Dedifferentiated amniotic fluid mesenchymal stem cell (primary cell): ENCODE results near the gene BZW1.

Source experiments
- DNase-seq: peaks from one replicate; pipeline ENCODE4 v3.0.0-alpha.2; 2016; ENCODE audit errors: extremely low spot score

The BZW1 gene

DNA sequence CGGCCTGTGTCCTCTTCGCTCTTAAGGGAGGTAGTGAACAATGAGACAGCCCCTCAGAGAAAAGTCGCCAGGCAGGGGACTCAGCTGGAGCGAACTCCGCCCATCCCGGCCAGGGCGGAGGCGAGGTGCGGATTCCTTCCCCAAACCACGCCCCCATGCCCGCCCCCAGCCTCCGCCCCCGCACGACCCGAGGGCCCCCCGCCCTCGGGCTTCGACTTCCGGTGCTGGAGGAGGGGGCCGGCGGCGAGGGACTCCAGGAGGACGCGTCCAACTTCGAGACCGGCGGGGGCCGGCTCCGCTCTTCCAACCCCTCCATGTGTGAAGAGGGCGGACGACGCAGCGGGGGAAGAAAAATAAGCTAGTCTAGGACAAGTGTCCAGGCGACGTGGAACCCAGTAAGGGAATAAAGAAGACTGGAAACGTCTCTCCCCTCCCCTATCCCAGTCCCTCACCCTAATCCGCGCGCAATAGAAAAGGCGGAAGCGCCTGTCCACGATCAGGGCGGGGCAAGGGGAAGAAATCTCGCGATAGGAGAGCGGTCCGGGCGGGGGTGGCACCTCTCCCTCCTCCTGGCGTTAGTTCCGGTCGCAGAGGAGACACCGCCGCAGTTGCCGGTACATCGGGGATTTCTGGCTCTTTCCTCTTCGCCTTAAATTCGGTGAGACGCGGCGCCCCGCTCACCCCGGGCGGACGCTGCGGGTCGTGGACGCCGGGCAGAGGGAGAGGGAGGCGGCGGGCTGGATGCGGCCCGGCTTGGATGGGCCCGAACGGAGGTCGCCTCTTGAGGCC lies at the start of gene BZW1:
Gene BZW1 (plus strand): TSS at position 578 of the 789 bp plus-strand sequence. CDS start 1,308 bp downstream, outside the sequence.
- DNase-seq = peak; percentile 98

DNA sequence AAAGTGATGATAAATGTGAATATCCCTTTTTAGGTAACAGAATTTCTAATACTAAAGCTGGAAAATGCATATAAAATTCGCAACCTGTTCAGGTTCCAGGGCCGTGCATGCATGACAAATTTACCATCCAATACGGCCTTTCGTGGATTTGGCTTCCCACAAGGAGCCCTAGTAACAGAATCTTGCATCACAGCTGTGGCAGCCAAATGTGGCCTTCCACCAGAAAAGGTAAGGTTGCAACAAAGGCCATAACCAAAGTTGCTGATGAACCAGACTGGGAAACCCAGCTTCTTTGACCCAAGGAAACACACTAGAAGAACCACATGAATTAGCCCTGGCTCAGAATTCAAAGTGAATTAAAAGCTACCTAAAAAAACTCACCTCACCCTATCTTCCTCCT lies 49.6 kb upstream of the BZW1 start:
- no peak for DNase-seq

DNA sequence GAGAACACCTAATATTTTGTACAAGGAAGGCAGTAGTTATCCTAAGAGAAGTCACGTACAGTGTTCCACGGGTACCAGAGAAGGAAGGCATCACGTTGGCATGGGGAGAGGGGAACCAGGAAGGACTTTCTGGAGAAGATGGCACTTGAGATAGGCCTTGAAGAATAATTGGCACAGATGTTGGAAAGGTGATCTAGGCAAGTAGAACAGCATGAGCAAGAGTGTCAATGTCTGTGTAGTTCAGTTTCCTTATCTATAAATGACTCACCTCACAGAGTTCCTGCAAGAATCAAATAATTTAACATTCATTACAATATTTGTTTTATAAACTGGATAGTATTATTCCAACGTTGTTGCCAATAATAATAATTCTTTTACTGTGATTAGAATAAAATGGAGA lies 48.3 kb upstream of the BZW1 start:
- DNase-seq = no peak

DNA sequence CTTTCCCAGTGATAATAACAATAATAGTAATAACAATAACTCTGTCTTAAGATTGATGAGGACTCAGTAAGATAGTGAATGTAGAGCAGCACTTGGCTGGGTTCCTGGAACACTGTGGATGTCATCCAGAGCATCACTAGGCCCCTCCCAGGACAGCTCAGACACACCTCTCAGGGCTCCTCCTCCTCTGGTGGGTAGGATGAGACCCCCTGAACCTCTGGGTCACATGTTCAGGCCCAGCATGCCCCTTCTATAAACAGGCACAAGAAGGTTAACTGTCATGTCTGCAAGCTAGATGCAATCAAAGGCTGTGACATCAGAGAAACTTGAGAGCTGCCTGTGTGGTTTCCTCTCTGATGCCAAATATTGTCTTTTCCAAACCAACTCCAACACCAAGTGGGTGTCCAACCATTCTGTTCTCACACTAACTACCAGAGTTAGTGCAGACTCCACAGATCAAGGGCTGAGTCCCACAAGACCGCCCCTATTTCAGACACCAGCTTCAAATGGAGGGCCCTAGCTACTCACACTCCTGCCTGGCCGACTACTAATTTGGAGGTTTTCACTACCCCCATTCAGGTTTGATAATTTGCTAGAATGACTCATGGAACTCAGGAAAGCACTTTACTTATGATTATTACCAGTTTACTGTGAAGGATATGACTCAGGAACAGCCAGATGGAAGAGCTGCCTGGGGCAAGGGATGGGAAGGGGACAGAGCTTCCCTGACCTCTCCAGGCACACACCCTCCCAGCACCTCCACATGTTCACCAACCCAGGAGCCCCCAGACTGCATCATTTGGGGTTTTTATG lies 46.4 kb upstream of the BZW1 start:
- DNase-seq = peak; percentile 75

DNA sequence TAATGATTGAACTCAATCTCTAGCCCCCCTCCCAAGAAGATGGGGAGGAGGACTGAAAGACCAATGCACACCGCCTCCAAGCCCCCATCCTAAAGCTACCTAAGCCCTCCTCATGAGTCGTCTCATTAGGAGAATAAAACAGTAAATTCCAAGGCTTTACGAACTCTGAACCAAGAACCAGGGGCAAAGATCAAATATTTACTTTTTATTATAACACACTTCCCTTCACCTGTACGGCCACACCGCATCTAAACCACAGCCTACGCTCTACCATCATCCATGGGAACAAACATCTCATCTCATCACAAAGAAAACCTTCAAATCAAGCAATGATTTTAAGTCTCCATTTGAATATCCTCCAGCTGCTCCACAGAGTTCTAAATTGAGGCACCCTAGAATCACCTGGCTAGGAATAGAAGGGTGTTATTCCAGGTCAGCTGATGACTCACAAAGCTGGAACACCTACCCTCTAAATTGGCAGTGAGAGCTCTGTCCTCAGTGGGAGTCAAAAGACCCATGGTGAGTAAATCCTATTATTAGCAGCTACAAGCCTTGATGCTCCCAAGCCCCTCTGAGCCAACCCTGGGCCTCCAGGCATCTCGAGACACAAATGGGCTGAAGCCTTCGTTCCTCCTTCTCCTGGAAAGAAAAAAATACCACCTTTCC lies 45.6 kb upstream of the BZW1 start:
- no peak for DNase-seq

DNA sequence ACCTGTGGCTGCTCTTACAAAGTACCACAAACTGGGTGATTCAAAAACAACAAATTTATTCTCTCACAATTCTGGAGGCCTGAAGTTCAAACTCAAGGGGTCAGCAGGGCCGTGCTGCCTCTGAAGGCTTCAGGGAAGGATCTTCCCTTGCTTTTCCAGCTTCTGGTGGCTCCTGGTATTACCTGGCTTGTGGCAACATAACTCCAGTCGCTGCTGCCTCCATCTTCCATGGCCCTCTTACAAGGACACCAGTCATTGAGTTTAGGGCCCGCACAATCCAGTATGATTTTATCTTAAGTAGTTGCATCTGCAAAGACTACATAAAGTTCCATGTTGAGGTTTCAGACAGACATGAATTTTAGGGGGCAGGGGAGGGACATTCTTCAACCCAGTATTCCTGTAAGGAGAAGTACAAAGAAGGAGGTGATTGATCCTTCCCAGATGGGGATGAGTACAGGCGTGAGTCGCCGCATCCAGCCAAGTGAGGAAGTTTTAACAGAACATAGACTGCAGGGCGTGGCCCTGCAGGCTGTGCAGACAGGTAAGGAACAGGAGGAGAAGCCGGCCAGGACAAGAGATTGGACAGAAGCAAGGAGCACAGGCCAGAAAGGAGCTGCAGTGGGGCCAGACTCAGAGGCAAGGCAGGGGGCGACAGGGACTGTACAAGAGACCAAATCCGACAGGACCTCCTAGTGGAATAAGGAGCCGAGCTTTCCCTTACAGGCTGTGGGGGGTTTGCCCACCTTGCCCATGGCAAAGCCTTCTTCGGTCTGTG lies 44.4 kb upstream of the BZW1 start:
- no peak for DNase-seq

DNA sequence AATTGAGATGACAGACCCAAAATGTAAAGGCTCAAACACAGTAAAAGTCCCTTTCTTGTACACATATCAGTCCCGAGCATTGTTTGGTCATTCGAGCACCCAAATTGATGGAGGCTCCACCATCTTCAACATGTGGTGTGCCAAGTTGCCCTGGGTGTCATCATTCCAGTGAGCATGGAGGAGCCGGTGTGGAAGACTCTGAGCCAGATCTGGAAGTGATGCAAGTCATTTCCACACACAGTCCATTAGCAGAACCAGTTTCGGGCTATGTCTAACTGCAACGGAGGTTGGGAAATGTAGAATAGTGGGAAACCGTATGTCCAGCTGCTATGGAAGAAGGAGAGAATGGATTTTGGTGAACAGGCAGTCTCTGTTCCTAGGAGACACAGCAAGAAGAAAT lies 40.9 kb upstream of the BZW1 start:
- no peak for DNase-seq

DNA sequence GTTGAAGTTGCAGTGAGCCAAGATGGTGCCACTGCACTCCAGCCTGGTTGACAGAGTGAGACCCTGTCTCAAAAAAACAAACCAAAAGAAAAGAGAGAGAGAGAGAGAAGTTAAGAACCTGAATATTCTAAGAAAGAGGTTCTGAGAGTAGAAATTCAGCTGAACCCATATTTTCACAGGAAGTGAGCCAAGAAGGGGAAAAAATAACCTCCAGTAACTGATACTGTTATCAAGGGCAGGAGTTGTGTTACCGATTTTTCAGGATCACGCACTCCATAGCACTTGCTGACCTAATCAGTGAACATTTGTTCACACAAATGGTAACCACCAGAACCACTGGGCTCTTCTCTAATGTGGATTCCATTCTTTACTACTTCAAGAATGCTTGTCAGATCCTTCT lies 39.1 kb upstream of the BZW1 start:
- DNase-seq = no peak

DNA sequence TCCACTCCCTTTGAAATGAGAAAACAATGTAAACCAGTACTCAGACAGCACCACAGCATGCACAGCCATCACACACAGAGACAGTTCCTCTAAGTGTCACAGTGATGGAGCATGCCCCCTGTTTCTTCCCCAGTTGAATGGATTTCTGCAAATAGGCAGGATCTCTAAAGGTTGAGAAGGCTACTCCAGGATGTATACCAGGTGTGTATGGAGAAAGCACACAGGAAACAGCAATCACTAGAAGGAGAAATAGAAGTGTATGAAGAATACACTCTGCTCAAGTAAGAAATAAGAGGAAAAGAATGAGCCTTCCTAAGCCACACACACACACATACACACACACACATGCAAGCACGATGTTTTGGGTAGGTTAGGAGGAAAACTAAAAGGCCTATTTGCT lies 38.6 kb upstream of the BZW1 start:
- no peak for DNase-seq

DNA sequence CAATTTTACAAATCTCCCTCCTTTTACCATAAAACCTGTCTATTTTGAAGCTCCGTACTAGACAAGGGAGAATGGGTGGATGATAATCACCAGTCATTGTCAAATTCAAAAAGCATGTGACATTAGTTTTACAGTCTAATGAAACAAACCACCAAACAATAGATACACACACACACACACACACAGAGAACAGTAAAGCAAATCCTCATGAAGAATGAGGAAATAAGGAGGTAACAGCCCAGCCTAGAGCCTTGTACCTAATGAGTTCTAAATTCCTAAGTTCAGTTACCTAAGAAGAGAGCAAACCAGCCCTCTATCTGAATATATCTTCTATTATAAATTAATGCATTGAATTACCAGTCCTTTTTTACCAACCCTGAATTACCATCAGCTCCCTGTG lies 36.8 kb upstream of the BZW1 start:
- no peak for DNase-seq

DNA sequence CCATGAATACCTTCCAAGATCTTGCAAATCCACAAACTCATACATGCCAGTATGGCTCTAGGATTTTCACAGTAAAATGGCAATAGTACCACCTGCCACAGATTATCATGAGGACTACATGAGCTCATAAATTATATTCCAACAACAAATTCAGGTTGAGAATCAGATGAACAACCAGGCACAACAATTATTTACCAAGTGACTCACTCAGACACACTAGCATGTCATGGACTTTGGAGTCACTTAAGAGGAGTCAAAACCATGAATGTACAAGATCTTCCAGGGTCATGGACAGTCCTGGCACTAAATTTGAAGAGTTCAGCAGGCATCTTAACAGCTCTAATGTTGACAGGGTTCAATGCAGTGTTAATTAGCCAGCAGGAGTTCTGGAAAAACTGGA lies 34.4 kb upstream of the BZW1 start:
- no peak for DNase-seq

DNA sequence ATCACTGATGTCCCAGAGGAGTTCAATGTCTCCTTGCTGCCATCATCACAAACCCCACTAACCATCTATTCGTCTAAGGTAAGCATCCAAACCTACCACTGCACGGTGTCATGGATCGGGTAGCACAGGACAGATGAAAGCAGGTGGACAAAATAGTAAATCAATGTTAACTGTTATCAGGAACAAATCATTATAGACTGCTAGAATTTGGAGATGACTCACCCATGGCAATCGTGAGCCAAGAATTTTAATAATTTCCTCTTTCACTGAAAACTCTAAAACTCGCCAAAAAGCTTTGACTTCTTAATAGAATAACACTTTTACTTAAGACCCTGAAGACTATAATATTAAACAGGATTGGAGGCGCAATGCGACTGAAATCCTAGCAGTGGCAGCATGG lies 33.7 kb upstream of the BZW1 start:
- DNase-seq = no peak

DNA sequence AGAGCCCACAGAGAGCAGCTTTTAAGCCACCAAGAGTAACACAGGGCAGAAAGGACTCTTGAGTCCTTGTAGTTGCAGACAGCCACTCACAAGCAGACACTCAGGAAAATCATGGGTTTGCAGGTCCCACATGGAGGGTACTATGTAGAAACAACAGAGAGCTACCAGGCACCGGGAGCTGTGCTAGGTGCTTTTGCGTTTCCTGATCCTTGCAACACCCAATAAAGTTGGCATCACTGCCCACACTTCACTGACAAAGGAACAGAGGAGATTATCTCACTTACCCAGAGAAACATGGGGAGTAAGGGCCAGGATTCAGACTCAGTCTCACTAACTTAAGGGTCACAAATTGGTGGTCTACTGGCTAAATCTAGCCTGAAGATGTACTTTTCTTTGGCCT lies 32.5 kb upstream of the BZW1 start:
- DNase-seq = no peak

DNA sequence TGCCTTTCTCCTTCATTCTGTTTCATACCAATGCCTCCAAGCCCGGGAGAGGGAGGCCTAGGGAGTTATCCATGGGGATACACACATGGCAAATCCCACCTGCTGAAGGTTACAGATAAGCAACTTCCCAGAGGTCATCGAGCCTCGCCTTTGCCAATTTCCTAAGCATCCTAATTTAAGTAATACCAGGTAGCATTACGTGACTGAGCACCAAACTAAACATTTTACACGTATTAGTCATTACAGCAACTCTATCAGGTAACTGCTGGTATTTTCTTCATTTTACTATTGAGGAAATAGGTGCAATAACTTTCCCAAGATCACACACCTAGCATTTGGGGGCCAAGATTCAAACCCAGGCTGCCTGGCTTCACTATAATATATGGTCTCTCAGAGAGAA lies 30.1 kb upstream of the BZW1 start:
- DNase-seq = no peak

DNA sequence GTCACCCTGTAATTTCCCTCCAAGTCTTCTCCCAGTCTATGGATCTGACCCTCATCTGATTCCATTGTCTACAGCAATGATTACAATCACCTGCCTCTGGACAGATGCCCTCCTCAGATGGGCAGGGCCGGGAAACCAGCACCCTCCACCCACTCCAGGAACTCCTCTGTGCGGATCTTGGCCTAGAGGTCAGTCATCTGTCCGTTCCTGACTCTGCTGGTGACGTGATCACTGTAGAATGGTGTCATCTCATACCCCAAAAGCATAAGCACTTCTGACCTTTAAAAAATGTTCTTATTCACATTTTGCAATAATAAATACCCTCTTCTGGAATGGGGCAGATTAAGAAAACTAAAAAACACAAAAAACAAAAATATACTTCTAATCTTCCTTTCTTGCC lies 29.5 kb upstream of the BZW1 start:
- DNase-seq = peak; percentile 21

DNA sequence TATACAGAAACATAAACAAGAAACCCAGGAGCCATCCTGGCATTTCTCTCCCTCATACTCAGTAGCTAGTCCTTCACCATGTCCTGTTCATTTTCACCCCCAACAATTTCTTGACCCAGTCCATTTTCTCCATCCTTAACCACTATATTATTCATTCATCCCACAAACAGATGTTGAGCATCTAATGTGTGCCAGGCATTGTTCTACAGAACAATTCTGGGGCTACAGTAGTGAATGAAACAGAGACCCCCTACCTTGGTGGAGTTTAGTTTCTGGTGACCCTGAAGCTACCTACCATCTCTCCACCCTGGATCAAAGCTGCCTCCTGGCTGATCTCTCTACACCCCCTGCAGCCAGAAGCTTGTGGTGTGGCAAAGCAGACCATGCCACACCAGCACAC lies 27.5 kb upstream of the BZW1 start:
- no peak for DNase-seq

DNA sequence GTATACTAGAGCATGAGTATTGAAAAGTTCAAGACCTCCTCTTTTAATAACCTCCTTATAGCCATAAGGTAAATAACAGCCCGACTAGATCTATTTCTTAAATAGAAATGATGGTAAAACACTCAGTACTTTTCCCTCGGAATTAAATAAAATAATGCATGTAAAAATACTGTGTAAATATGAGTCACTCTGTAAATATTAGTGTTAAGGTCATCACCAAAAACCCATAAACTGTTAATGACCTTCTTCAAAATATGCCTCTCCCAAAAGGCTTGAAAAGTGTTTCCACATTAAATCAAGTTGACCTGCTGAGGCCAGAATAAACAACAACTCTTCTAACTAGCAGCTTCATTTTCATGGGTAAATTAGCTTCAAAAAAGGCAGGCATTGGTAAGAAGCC lies 25.3 kb upstream of the BZW1 start:
- DNase-seq = peak; percentile 34

DNA sequence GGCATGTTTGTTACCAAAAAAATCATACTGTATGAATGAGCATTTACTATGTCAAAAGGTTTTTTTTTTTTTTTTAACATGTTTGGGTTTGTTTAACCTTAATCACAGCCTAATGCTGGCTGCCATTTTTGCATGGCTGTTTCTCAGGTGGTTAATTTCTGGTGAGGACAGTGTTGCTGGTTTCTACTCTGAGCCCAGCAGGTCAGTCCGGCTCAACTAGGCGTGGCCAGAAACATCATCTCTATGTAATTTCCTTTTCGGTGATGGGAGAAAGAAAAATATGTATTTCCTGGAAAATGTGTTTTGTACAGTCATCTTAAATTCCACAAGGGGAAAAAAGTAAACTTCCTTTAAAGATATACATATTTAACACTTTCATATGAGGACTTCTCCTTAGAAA lies 24.9 kb upstream of the BZW1 start:
- peak; percentile 74 for DNase-seq

DNA sequence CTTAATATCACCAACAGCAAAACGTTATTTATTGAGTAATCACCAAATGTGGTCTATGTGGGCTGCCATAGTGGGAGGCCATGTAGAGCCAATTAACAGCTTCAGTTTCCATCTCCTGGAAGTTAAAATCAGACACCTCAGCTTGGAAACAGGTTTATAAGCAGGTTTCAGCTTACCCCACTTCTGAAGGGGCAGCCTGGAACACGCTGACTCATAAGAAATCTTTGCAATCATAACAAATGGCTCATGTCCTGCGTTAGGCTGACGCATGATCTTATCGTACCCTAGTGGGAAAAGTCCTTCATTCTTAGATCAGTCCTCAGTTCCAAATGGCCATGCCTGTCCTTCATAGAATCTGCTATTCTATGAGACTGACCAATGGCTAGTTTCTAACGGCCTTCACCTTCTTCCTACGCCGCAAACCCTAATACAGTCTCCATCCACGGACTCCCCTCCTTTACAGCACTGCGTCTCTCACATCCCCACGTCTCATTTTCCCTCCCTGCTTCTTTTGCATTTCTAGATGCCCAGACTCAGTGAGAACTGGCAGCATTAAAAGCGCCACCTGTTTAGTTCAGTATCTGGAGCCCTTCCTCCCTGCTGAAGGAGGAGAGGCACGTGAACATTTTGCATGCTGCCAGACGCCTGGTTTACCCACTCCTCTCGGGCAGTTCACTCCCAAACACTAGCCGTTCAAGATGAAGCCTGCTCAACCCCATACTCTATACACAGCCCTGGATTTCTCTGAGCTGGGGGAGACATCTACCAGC lies 24.2 kb upstream of the BZW1 start:
- peak; percentile 71 for DNase-seq

DNA sequence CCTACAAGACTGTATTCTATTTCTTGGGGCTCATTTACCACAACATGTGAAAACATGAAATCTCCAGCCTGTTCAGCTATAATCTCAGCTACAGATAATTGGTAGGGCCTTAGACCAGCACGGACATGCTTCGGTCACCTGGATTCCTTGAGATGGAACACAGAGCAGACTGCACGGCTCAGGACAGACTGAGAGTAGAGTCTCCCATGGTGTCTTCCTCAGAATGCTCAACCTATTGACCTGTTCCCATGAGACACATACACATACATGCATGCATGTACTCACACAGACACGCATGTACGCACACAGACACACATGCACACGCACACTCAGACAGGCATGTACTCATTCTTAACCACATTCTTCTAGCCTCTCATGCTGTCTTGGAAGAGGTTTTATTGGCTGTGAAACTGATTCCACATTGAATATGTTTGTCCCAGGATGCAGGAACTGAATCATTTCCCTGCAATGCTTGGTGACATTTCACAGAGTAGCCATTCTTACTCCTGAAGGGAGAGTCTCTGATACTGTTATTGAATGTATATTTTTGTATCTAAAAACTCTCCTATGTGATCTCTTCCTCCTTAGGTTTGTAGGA lies 23.5 kb upstream of the BZW1 start:
- no peak for DNase-seq

DNA sequence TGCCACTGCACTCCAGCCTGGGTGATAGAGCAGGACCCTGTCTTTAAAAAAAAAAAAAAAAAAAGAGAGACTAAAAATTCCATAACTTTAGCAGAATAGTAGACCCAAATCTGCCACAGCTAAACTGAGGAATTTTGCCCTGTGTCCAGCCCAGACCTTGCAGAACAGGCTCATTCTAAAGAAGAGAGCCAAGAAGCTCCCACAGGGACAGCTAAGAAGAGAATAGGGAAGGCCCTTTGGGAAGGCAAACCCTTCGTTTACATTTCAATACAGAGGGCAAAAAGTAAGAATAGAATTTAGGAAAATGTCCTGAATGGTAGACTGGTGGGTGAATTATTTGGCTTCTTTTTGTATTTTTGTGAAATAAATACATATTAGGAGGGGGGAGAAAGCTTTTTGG lies 21.5 kb upstream of the BZW1 start:
- no peak for DNase-seq
